GM19395 (cell line): ENCODE data around the gene S100A4.

ENCODE experiments used
- ATAC-seq: cut with Tn5 transposase; IDR thresholded peaks from one replicate; pipeline ENCODE4 v1.9.1; 2021; ENCODE audit warnings: mild to moderate bottlenecking, moderate library complexity; ENCODE audit not compliant: unreplicated experiment

The S100A4 gene

DNA sequence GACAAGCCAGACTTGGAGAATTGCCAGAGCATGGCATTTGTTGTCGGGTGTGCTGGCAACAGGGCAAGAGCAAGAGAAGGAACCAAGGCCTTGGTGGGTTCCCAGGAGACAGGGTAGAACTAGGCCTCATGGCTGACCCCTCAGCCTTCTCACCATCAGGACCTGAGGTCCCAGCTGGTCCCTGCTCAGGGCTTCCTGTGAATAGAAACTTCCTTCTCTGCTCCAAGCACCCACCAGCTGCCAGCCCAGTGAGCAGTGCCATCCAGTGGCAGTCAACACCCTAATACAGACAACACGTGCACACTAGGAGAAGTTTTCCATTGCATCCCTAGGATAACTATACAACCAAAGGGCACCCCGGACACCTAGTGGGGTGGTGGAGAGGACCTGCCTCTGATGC lies 32.6 kb downstream of the S100A4 start:
- ATAC-seq = no peak

DNA sequence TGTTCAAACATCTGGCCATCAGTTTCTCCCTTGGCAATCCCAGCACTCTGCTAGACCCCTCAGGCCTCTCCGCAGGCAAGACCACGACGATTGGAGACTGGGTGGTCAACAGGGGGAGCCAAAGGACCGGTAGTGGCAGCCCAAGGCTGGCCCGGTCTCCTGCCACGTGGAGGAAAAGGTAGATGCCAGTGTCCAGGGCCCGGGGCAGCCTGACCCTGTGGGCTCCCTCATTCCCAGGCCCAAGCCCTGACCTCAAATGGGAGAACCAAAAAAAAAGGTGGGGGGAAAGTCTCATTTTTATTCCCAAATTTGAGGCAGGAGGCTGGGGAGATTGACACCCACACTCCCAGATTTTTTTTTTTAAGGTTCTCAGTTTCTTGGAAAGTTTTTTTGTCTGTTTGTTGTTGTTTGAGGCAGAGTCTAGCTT lies 34.6 kb downstream of the S100A4 start:
- ATAC-seq = no peak

DNA sequence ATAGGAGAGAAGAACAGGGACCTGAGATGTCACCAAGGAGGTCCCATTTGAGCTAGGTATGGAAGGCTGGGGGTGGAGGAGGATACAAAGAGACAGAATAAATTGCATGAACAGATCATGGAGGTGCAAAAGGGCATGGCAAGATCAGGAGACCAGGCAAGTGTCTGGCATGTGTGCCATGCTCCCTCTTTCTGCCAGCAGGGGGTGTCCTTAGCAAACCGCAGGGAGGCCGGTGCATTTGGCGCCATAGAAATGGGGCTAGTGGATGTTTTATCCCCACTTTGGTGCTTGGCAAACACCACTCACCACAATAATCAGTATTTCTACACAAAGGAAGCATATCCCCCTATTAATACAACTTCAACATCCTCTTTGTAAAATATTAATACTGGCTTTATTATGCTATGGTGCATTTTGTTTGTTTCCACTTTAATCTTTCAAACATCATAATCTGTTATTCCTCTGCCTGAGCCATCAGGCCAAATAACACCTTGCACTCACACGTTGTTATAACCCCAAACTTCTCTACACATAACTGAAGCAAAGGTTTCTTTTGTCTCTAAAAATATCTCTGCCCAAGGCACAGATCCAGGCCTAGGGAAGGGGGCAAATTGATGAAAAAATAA lies 35.8 kb downstream of the S100A4 start:
- ATAC-seq = no peak

DNA sequence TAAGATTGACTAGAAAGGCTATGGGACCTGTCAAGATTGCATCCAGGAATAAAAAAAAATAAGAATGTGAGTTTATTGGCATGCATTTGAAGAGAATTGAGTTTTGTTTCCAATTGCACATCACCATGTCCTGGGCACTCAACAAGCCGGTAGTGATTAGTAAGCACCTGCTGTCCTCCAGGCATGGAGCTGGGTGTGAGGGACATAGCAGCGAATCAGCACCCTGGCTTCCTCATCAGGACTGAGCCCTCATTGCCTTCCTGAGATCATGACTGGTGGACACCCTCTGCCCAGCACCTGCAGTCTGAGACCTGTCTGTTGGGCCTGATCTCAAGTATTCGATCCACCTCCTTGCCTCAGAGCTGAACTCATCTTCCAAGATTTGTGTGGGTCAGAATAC lies 36.6 kb downstream of the S100A4 start:
- no peak for ATAC-seq

DNA sequence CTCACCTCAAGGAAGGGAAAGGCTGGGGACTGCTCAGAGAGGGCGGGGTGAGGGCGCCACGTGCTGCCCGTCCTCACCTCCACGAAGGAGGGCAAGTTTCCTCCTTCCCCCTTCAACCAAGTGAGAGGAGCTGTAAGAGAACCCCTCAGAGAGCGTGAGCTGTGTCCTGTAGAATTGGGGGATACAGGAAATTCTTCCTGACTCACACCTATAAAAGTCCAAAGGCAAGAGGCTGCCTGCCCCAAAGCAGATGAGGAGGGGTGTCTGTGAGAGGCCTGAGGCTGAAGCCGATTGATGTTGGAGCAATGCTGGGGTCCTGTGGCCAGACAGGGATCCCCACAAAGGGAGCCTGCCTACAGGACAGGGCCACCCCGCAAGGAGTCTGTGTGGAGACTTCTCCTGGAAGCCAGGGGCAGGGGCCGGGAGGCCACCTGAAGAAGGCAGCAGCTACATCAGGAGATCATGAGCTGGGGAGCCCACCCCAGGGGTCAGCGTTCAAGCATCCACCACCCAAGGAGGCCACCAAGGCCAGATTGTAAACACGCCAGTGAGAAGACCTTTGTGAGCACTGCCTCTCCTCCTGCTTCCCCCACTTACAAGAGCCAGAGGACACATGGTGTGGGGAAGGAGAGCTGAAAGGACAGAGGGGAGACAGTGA lies 37.6 kb downstream of the S100A4 start:
- no peak for ATAC-seq

DNA sequence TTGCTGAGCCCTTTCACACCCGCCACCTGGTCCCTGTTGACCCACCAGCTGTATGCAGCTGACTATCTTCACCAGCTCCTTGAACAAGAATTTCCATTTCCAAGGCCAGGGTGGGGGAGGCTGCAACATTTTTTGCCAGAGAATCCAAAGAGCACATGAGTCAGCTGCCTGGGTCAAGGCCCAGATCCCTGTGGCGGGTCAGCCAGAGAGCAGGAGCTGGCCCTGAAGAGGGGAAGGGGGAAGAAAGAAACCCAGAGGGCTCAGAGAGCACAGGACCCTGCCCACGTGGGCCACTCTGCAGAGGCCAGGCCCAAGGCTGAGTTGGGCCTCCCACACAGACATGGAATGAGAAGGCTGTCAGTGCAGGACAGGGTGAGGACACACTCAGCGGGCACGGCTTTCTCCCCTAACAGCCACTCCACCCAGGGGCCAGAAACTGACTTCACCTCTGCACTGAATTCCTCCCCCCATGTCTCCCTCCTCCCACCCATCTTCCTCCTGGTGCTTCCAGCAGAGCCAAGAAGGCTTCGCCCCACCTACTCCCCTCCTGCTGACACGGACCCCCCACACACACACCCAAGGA lies 38.7 kb downstream of the S100A4 start:
- ATAC-seq = no peak

DNA sequence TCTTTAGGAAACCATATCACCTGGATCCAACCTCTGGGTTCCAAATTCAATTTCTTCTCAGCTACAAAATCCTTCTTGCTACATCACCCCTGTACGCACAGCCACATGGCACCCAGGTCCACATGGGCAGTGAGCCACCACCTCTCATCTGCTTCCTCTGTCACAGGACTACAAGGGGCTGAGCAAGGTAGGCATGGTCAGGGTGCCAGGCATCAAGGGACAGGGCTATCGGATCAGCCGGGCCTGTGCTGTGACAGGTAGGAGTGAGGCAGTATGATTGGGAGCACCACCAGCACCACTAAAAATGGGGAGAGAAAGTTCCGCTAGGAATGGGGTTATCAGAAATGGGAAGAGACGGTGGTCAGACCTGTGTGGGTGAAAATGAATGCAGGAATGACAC lies 39.2 kb downstream of the S100A4 start:
- ATAC-seq = no peak

DNA sequence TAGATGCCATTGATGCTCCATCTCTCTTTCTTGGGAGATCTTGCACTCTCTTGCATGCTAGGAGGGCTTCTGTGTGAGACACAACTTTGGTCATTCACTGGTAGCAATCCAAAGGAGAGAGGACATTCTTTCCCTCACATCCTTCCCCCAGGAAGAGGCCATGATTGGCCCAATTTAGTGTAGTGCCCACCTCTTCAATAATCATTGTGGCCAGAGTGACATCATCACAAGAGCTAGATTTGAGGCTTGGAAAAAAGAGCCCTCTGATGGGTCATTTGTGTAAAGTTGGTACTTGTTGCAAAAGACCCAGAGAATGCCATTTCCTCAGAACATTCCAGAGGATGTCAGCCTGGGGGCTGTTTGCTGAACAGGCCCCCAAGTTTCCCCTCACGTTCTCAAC lies 40.0 kb downstream of the S100A4 start:
- ATAC-seq = no peak

DNA sequence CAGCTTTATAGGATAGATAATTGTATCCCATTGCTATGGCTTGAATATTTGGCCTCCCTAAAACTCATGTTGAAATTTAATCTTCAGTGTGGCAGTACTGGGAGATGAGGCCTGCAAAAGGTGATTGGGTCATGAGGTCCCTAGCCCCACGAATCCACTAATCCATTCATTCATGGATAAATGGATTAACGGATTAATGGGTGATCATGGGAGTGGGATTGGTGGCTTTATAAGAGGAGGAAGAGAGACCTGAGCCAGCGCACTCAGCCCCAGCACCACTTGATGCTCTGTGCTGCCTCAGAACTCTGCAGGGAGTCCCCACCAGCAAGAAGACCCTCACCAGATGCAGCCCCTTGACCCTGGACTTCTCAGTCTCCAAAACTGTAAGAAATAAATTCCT lies 41.8 kb downstream of the S100A4 start:
- no peak for ATAC-seq

DNA sequence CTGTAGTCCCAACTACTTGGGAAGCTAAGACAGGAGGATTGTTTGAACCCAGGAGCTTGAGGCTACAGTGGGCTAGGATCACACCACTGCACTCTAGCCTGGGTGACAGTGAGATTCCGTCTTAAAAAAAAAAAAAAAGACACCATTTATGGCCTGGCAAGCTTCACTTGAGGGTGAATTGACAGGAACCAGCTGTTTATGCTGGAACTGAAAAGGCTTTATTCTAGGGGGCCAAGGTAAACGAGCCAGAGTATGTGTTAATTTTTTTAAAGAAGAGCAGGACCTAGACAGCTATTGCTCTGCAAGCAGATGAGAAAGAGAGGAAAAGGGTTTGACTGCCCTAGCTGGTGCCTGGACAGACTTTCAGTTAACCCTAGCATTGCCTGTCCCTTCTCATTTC lies 46.9 kb downstream of the S100A4 start:
- no peak for ATAC-seq

DNA sequence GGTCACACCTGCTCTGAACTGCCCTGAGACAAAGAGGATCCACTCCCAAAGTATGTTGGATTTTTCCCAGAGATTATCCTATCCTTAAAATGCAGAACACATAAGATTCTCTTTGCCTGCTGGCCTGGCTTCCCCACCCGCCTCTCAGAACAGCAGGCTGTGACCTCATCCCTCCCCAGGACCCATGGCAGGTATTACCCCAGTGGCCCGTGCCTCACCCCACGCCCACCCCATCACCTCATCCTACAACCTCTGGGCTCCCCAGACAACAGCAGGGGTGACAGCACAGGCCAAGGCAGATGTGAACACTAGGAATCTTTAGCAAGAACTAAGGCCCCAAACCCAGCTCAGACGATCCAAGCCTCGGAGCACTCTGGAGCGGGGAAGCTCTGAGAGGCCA lies 50.1 kb downstream of the S100A4 start:
- no peak for ATAC-seq

DNA sequence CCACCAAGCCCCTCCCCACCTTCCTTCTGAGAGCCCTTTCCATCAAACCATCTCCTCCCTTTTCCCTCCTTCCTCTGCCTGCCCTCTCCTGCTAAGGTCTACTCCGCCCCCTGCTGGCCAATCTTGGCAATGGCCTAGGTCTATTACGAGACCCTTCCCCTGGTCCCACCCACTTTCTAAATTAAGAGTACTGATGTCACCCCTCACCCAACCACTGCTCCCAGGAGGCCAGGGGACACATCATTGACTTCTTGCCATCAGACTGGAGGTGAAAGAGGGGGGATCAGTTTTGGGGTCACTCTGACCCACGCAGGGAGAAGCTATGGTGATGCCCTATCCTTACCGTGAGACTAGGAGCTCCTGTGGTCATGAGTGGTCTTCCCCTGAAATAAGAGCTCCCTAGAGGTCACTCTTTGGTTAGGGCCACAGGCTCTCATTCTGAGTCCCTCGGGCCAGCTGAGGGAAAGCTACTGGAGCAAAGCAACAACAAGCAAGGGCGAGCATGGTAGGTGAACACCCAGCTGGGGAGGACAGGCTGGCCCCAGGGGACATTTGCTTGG lies 50.5 kb downstream of the S100A4 start:
- no peak for ATAC-seq
